Mucosa of gallbladder (tissue), 1 donor: ENCODE measurements around the gene TDRD7. TPM values are rescaled to one million over a fixed set of nuclear protein-coding genes. Genes with fewer than 3 reads are reported as not detected.
A peak's percentile ranks its signal among the peaks of the same experiment; 100 is the strongest.
"Not testable (repeated sequence)": the region's sequence is repeated elsewhere in the genome, so short reads cannot be mapped to it uniquely, and the experiment has no call there.

Experiments
- DNase-seq: peaks from one replicate; pipeline ENCODE4 v3.0.0-alpha.2; 2020; ENCODE audit warnings: low spot score
- total RNA-seq: library from RNA; stranded (reverse); gene quantifications from one replicate; pipeline ENCODE4 v1.2.1, GENCODE V29; 2021
- donor health status: DM: no; HTN: no; CAD: no.

The TDRD7 gene
- total RNA-seq, 1 donor from 2014 or later, result 25.7 TPM

- DNase-seq, result no peak
These were observed 62.6 kb downstream of the TDRD7 start for GRCh38 chr9:97474372-97474925.

GRCh38 chr9:97475059-97475458, 63.2 kb downstream of the TDRD7 start:
- no peak for DNase-seq

- no peak for DNase-seq
These were observed 66.5 kb downstream of the TDRD7 start for GRCh38 chr9:97478301-97478981.

- DNase-seq, result no peak
These were observed 67.7 kb downstream of the TDRD7 start for GRCh38 chr9:97479496-97480159.

- no peak for DNase-seq
These were observed 68.3 kb downstream of the TDRD7 start for GRCh38 chr9:97480174-97480573.

GRCh38 chr9:97480749-97481148, 68.9 kb downstream of the TDRD7 start:
- no peak for DNase-seq

GRCh38 chr9:97484134-97484533, 72.2 kb downstream of the TDRD7 start:
- DNase-seq, result no peak

GRCh38 chr9:97487107-97487506, 75.2 kb downstream of the TDRD7 start:
- no peak for DNase-seq

- no peak for DNase-seq
These were observed 76.0 kb downstream of the TDRD7 start for GRCh38 chr9:97487861-97488260.

GRCh38 chr9:97491216-97491999, 79.5 kb downstream of the TDRD7 start:
- no peak for DNase-seq

- DNase-seq, result not testable (repeated sequence)
These were observed 85.9 kb downstream of the TDRD7 start for GRCh38 chr9:97497558-97498375.

GRCh38 chr9:97498846-97499245, 87.0 kb downstream of the TDRD7 start:
- DNase-seq, result not testable (repeated sequence)

GRCh38 chr9:97500263-97500662, 88.4 kb downstream of the TDRD7 start:
- no peak for DNase-seq

- DNase-seq, result no peak
These were observed 88.9 kb downstream of the TDRD7 start for GRCh38 chr9:97500765-97501176.

- peak; percentile 44 for DNase-seq
These were observed 89.5 kb downstream of the TDRD7 start, which contains the start of gene TMOD1 for GRCh38 chr9:97501177-97501971. TSS of gene TMOD1 (plus strand) at chr9:97501666. CDS start at chr9:97524189, 22,523 bp downstream.

- no peak for DNase-seq
These were observed 90.0 kb downstream of the TDRD7 start for GRCh38 chr9:97501972-97502221.

- DNase-seq, result no peak
These were observed 90.5 kb downstream of the TDRD7 start for GRCh38 chr9:97502222-97502983.

- DNase-seq, result no peak
These were observed 91.3 kb downstream of the TDRD7 start for GRCh38 chr9:97502984-97503861.

- no peak for DNase-seq
These were observed 91.9 kb downstream of the TDRD7 start for GRCh38 chr9:97503862-97504210.
